GM19395 (cell line): ENCODE results near the gene ANKRD44.

Experiments
- ATAC-seq: cut with Tn5 transposase; IDR thresholded peaks from one replicate; pipeline ENCODE4 v1.9.1; 2021; ENCODE audit warnings: mild to moderate bottlenecking, moderate library complexity; ENCODE audit not compliant: unreplicated experiment

The ANKRD44 gene

DNA sequence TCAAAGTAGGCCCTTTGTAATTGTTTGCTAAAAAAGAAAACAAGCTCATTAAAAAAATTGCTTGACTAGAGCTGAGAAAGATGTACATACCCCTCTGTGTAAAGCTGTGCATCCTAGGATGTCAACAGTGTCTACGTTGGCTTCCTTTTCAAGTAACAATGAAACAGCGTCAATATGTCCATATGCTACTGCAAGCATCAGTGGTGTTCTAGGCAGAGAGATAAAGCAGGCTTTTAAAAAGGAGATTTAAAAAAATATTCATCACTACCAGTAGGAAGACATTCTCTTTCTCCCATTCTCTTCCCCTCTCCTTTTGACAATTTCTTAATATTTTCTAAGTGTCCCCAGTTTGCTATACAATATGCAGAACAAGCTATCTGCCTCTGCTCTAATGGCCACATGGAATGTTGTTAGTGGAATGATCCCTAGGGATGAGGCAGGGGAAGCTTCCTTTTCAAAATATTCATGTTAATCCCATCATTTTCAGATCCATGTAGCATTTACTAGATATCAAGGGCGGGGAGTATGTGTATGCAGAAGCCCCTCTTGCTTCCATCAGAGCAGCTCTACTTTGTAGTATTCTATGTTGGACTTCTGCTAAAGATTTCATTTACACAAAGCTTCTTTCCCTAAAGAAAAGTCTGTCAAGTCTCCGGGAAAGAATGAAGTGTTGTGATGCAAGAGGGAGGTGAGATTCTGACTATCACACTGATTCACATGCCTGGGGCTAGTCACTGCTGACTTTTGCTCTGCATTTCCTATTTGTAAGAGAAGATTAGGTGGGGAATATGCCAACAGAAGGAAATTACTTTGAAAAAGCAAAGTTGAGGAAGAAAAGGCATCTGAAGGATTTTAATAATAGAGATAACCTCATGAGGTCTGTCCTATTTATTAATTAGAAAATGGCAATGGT, 302.6 kb downstream of the ANKRD44 start:
- no peak for ATAC-seq

- no peak for ATAC-seq
These were observed 308.7 kb downstream of the ANKRD44 start for GRCh38 chr2:197001921-197002320.

GRCh38 chr2:196995757-196996314, 314.7 kb downstream of the ANKRD44 start:
- no peak for ATAC-seq

GRCh38 chr2:196994764-196995163, 315.8 kb downstream of the ANKRD44 start:
- no peak for ATAC-seq

DNA sequence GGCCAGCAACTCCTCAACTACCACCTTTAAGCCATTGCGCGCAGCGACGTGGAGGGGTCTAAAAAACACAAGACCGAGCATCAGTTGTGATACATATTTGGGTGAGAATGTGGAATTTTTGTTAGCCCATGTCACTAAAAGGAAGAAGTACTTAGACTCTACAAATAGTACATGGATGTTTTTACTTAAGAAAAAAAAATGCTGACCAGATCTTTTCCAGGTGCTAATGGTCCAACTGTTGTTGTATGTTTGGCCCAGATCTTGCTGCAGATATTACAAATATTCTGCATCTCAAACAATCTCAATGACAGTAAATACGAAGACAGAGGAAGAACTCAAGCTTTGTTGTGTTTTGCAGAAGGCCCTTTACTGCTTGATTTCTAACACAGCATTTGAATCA, 317.0 kb downstream of the ANKRD44 start:
- ATAC-seq: no peak

- no peak for ATAC-seq
These were observed 318.1 kb downstream of the ANKRD44 start for GRCh38 chr2:196992466-196992865.

DNA sequence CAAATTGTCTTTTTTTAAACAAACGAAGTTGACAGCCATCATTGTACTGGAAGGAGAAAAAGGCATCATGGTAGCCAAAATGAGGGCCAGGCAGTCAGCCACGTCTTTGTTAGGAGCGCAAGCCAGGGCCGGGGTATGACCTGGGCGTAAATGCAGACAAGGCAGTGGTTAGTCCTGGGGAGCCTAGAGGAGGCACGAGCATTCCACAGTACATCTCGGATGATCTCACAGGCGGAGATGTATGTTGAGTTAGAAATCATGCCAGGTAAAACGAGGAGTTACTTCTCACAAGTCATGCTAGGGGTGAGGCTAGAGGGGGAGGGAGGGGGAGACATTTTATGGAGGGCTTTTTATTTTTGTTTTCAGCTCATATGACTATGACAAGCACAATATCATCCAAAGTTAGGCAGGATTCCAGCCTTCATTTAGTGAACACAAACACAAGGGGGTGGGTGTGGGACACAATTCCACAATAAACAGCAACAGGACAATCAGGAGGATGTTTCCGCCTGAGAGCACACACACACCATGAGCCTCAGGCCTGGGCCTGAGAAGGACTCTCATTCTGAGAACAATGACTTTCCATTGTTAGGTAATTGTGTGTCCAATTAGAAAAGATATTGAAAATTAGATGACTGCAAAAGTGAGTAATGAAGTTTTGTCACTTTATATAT, 319.7 kb downstream of the ANKRD44 start:
- ATAC-seq: no peak

DNA sequence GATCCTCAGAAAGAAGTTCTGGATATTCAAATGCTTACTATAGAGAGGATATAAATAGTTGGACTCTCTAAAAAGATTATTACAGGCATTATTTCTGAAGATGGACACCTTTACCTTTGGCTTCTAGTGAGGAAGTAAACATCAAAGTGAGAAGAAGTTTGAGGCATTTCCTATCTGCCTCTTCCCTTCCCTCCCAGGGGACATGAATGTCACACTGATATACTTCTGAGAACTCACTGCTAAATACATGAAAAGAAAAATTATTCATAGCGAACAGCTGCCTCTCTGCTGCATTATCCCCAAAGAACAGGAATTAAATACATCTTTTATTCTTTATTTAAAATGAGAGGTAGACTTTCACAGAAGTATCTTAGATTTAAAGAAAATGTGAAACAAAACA, 320.5 kb downstream of the ANKRD44 start:
- ATAC-seq: no peak

GRCh38 chr2:196989496-196989895, 321.1 kb downstream of the ANKRD44 start:
- no peak for ATAC-seq

DNA sequence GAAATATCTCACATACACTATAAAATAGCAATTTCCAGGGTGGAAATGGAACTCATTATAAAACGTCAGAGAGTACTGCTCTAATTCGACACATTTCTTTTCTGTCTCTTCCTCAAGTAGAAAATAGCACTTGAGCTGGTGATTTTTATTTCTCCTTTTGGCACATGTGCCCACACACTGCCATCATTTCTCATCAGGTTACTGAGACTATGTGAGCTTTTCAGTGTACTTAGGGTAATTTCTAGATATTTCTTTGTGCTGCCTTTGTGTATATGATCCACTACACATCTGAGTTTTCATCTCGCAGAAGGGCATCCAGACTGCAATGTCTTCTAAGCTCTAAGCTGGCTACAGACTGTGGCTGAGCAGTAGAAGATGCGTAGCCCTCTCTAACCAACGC, 321.9 kb downstream of the ANKRD44 start:
- no peak for ATAC-seq

DNA sequence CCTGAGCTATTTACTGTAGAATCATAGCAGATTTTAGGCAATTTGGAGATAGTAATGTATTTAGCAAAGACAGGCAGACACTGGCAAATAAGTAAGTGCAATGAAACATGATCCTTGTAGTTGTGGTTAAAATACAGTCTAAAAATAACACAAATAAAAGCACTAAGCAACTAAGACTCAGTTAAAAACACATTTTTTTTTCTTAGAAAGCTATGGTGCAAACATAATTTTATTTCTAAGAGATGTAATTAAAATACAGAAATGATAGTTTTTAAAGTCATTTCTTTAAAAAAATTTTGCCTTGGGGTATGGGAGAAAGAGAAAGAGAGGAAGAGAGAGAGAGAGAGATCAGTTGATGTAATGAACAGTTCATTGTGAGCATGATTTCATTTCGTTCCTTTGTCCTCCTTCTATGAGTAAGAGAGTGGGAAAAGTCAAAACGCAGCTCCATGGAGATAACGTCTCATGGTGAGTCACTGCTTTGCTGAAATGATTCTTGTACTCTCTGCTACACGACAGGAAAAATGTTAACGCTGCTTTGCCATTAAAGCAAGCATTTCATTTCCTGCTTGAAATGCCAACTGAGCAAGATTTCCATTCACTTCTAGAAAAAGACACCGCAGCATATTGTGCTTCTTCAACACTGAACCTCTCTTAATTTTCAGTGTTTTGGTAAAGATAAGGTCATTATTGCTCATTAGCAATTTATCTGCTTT, 322.8 kb downstream of the ANKRD44 start:
- ATAC-seq: peak; percentile 52

DNA sequence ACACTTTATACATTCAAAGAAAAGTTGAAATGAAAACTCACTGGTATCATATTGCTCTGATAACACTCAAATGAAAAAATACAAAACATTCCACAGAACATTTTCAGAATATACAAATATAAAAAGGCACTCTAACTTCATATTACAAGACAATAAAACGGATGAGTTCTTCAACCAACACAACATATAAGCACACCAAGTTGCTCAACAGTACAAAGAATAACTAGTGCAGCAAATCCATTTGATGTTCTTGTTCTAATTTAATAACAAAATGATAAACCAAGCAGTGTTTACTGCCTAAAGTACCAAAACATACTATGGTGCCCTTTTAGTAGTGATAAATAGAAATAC, 323.3 kb downstream of the ANKRD44 start:
- no peak for ATAC-seq

DNA sequence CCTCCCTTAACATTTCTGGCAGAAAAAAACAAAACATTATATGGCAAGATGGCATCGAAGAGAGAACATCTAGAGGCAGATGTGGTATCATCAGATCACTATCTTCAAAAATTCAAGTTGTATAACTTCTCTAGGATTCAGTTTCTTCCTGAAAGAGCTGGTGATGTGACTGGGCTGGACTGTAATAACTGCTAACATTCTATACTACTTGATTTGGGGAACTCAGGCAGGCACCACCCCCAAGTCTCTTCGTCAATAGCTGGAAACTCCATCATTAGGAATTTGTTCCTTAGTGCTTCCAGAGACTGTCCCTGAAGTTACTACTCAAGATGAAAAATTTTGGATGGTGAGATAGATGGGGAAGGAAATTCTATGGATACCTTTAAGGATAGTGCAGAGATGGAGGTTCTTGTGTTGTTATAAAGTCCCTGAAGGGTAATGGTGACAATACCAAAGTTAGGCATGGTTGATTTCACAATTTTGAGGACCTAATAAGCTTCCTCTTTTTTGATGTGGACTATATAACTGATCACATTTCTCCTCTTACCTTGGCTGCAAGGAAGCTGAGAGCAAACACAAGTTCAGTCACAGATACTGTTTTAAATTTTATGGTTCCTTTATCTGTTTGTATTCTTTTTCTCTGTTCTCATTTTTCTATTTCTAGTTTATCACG, 324.9 kb downstream of the ANKRD44 start:
- no peak for ATAC-seq

- no peak for ATAC-seq
These were observed 325.7 kb downstream of the ANKRD44 start for GRCh38 chr2:196984903-196985302.

GRCh38 chr2:196983934-196984333, 326.6 kb downstream of the ANKRD44 start:
- no peak for ATAC-seq

- ATAC-seq: no peak
These were observed 330.1 kb downstream of the ANKRD44 start for GRCh38 chr2:196980473-196980872.

DNA sequence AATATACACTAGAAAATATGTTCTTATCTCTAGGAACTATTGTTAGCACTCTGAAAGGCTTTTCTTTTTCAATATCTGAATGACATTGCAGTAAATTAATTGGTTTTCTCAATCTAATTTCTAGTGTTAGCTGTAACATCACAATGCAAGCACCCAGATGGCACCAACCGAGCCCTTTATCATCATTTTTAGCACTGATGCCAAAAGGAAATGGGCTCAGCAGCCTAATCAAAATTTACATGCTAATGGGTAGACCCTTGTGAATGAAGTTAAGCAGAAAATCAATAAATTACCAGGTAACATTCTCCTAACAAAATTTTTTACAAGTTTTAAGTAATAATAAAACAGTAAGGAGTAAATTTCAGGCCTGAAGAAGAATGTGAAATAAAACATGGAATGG, 330.6 kb downstream of the ANKRD44 start:
- no peak for ATAC-seq

DNA sequence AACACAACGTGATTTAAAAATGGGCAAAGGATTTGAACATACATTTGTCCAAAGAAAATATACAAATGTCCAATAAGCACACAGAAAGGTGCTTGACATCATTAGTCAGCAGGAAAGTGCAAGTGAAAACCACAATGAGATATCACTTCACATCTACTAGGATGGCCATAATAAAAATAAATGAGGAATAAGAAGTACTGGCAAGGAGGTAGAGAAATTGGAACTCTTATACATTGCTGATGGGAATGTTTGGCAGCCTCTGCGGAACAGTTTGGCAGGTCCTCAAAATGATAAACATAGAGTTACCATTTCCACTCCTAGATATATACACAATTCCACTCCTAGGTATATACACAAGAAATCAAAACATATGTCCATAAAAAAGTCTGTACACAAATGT, 333.1 kb downstream of the ANKRD44 start:
- ATAC-seq: no peak

DNA sequence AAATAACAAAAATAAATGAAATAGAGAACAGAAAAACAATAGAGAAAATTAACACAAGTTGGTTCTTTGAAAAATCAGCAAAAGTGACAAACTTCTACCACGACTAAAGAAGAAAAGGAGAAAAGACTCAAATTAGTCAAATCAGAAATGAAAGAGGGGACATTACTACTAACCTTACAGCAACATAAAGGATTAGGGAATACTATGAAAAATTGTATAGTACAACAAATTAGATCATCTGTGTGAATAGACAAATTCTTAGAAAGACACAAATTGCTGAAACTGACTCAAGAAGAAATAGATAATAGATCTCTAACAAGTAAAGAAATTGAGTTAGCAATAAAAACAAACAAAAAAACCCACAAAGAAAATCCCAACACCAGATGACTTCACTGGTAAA, 335.6 kb downstream of the ANKRD44 start:
- no peak for ATAC-seq

DNA sequence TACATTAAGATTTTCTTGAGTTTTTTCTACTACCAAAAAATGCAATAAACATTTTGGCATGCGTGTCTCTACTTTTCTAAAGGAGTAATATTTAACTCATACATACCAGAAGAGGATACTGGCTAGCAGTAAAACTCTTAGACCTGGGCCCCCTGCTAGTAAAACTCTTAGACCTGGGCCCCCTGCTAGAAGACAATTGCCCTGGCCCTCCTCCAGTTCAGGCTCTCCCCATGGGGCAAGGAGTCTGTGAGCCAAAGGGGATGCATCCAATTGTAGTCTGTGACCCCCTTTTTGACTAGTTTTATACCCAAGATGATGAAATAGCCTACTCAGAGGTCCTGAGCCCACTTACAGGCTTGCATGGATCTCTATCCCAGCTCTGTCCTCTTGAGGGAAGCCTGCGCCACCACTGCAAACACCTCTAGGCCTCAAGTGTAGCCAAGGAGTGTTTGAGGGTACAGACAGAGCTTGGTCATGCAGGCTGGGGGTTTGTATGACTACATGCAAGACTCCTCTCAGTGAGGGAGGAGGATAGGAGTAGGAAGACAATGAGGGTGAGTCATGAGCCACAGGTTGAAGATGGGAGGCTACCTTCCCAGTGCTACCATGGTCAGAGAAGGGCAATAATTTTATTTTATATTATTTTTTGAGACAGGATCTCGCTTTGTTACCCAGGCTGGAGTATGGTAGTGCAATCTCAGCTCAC, 338.9 kb downstream of the ANKRD44 start:
- ATAC-seq: no peak
